HG02852 (cell line): ENCODE results near the gene HS3ST4.

ENCODE experiments used
- ATAC-seq: cut with Tn5 transposase; IDR thresholded peaks from one replicate; pipeline ENCODE4 v1.9.1; 2021; ENCODE audit warnings: mild to moderate bottlenecking, moderate library complexity; ENCODE audit not compliant: unreplicated experiment

HS3ST4 gene

GRCh38 chr16:25888868-25889267, 197.1 kb downstream of the HS3ST4 start:
- ATAC-seq = no peak

- no peak for ATAC-seq
These were observed 201.6 kb downstream of the HS3ST4 start for GRCh38 chr16:25893332-25893731.

DNA sequence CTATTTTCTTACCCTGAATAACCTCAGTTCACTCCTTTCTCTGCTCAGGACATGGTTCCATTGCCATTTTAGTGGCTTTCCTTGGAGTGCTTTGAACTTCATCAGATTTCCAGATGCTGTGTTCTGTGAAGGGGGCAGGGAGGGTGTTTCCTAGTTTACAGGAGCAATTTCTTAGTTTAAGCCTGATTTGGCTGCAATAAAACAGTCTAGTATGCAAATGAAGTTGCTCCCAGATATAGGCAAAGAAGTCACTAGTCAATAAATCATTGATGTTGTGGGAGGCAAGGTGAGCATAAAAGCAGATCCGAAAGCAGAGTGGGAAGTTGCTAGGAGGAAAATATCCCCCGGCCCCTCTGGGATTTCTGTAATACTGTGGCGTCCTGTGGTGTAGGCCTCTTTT, 202.3 kb downstream of the HS3ST4 start:
- no peak for ATAC-seq

GRCh38 chr16:25895380-25895779, 203.6 kb downstream of the HS3ST4 start:
- ATAC-seq = no peak

DNA sequence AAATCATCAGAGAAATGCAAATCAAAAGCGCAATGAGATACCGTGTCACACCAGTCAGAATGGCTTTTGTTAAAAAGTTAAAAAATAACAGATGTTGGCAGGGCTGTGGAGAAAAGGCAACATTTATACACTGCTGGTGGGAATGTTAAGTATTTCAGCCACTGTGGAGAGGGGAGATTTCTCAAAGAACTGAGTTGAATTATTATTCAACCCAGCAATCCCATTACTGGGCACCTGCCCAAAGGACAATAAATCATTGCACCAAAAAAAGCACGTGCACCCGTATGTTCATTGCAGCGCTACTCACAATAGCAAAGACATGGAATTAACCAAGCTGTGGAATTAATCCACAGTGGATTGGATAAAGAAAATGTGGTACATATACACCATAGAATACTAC, 204.7 kb downstream of the HS3ST4 start:
- ATAC-seq = no peak

DNA sequence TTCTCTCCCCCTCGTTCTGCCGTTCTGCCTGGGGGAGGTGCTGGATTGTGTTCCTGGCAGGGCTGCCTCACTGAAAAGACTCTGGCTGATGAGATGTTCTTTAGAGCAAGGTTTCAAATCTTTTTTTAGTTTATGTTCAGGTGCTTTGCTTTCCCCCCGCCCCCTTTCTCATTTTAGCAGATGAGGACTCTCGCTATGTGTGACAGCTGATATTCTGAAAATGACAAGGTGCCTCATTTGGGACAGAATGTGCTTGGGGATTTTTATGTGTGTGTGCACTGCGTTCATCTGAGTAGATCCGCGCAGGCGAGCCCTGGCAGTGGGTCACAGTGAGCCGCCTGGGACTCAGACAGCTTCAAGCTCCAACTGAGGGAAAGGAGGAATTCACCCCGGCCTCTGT, 205.9 kb downstream of the HS3ST4 start:
- no peak for ATAC-seq

DNA sequence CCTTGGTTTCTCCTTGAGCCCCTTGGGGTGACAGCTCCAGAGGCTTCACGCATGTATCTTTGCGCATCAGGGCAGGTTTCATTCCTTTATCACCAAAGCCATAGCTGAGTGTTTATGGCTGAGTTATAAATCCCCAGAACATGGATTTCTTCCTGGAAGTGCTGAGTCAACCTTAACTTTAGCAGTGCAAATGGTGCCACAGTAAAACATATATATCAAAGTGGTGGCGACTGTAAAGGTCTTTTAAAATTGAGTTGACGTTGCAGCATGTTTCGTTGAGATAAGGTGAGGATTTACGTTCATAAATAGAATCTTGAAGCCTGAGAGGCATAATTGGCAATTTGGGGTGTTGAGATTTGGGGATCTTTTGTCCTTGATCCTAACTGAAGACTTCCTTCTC, 214.1 kb downstream of the HS3ST4 start:
- no peak for ATAC-seq

GRCh38 chr16:25910971-25911370, 219.2 kb downstream of the HS3ST4 start:
- ATAC-seq = no peak

GRCh38 chr16:25912321-25912720, 220.6 kb downstream of the HS3ST4 start:
- no peak for ATAC-seq

- ATAC-seq = no peak
These were observed 222.7 kb downstream of the HS3ST4 start for GRCh38 chr16:25914357-25914962.

- ATAC-seq = no peak
These were observed 224.3 kb downstream of the HS3ST4 start for GRCh38 chr16:25916037-25916436.

DNA sequence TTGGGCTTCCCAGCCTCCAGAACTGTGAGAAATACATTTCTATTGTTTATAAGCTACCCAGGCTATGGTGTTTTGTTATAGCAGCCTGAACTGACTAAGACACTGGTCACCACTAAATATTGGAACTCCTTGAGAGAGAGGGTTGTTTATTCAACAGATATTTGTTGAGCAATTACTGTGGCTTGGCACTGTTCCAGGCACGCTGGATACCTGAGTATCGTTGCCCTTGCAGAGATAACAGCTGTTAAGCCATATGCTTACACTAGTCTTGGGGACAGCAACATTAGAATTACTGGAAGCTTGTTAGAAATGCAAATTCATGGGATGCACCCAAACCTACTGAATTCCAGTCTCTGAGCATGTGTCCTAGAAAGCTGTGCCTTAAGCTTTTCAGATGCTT, 230.7 kb downstream of the HS3ST4 start:
- no peak for ATAC-seq

GRCh38 chr16:25925421-25925820, 233.7 kb downstream of the HS3ST4 start:
- ATAC-seq = no peak

- no peak for ATAC-seq
These were observed 239.8 kb downstream of the HS3ST4 start for GRCh38 chr16:25931473-25932035.

- ATAC-seq = no peak
These were observed 250.2 kb downstream of the HS3ST4 start for GRCh38 chr16:25941800-25942499.

- ATAC-seq = no peak
These were observed 259.0 kb downstream of the HS3ST4 start for GRCh38 chr16:25950586-25951281.

- ATAC-seq = no peak
These were observed 260.2 kb downstream of the HS3ST4 start for GRCh38 chr16:25951999-25952398.

DNA sequence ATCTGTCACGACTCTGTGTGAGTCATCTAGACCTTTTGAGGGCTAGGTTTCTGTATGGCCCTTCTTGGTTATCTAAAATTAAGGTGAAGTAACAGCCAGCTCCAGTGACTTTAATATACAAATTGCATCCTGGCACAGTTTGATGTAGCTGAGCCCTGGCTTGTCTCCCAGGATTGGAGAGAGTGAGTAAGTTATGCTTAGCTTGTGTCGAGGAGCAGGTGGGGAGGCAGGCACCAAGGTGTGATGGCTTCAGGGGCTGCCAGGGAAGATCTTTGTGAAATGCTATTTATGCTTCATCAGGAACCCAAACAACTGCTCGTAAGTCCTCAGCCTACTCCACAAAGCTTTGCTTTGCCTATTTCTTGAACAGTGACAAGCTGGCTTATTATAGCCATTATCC, 261.2 kb downstream of the HS3ST4 start:
- ATAC-seq = no peak

GRCh38 chr16:25957707-25958106, 265.9 kb downstream of the HS3ST4 start:
- ATAC-seq = no peak

DNA sequence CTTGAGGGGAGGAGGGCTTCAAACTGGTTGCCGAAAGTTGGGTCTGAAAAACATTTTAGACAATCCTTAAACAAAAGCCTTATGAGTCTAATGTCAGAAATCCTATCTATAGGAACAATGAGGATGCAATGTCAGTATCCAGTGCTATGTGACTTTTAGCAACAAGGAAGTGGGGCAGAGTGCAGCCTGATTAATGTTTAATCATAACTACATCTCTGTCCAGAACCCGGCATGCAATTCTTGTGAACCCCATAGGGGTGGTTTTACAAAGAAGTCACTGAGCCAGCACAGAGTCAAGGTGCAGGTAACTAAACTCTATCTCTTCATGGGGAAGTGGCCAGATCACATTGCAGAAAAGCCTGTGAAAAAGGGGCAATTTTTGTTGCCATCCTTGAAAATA, 267.5 kb downstream of the HS3ST4 start:
- ATAC-seq = no peak

DNA sequence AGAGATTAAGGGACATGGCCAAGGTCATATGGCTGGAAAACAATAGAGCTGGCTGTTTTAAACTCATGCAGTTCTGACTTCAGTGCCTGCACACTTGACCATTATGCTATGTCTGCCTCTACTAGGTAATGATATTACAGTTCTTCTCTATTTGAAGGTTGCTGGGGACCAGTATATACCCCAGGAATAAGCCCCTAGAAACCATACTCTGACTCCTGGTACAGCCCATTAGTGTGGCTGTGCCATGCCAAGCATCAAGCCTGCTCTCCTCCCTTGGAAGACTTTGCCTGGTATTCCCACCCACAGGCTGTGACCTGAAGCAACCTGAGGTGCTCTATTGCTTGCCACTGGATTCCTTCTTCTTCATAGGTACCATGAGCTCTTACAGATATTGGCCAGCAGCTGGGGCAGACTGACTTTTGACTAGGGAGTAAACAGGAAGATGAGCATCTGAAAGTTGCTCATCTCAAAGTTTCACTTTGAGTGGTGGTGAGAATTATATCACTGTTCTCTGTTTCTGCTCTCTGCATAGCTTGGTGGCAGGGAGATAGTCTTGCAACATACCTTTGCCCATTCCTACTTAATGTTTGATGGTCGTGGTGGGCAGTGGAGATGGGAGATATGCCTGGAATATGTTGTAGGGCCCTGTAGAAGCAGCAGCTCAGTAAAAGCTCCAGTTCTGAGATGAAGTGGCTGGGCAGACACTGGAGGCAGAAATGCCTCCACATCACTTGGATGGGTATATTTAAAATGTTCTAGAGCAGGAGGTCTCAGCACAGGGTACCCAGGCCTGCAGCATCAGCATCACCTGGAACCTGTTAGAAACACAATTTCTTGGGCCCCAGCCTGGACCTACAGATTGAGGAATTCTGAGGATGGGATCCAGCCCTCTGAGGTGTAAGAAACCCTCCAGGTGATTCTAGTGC, 274.7 kb downstream of the HS3ST4 start:
- peak; percentile 96 for ATAC-seq
